GM23338 (cell line): Measurements from ENCODE around the gene SERPINA1. TPM values are rescaled to one million over a fixed set of nuclear protein-coding genes. Genes with fewer than 3 reads are reported as not detected.

Source experiments
- ATAC-seq: fragments of 200-7000 bp; cut with Tn5 transposase; 3 replicates; pipeline ENCODE4 v1.9.1; 2020
- DNase-seq: peaks from one replicate; pipeline ENCODE4 v3.0.0-alpha.2; 2015; ENCODE audit warnings: low spot score
- H2AFZ ChIP-seq: fragments of 200-600 bp; sonication (generic); 2 replicates; pipeline ENCODE4 v1.8.0; 2016; ENCODE audit warnings: antibody characterized with exemption, mild to moderate bottlenecking, moderate library complexity
- H3F3A ChIP-seq: fragments of 200-600 bp; sonication (generic); replicated peaks from 2 replicates; pipeline ENCODE4 v1.8.0; 2017; ENCODE audit warnings: antibody characterized with exemption, mixed run types, low read depth
- H3K27ac ChIP-seq: fragments of 200-600 bp; sonication (generic); 2 replicates; pipeline ENCODE4 v1.6.1; 2016; ENCODE audit warnings: low read depth
- H3K27me3 ChIP-seq: fragments of 200-600 bp; sonication (generic); 2 replicates; pipeline ENCODE4 v1.8.0; 2016; ENCODE audit warnings: mild to moderate bottlenecking, mixed run types, moderate library complexity; ENCODE audit not compliant: insufficient read depth
- H3K36me3 ChIP-seq: fragments of 200-600 bp; sonication (generic); 2 replicates; pipeline ENCODE4 v1.8.0; 2016; ENCODE audit warnings: mild to moderate bottlenecking; ENCODE audit not compliant: insufficient read depth
- H3K4me1 ChIP-seq: fragments of 200-600 bp; sonication (generic); 2 replicates; pipeline ENCODE4 v1.8.0; 2016; ENCODE audit warnings: mild to moderate bottlenecking, moderate library complexity; ENCODE audit not compliant: insufficient read depth
- H3K4me2 ChIP-seq: fragments of 200-600 bp; sonication (generic); 2 replicates; pipeline ENCODE4 v1.7.1; 2017; ENCODE audit warnings: mixed run types
- H3K4me3 ChIP-seq: fragments of 200-600 bp; sonication (generic); 2 replicates; pipeline ENCODE4 v1.6.1; 2016; ENCODE audit warnings: mixed run types
- H3K79me2 ChIP-seq: fragments of 200-600 bp; sonication (generic); replicated peaks from 2 replicates; pipeline ENCODE4 v1.8.0; 2017; ENCODE audit warnings: mild to moderate bottlenecking; ENCODE audit not compliant: insufficient read depth
- H3K9me2 ChIP-seq: fragments of 200-600 bp; sonication (generic); 2 replicates; pipeline ENCODE4 v1.8.0; 2017; ENCODE audit not compliant: insufficient read depth
- H4K20me1 ChIP-seq: fragments of 200-600 bp; sonication (generic); replicated peaks from 2 replicates; pipeline ENCODE4 v1.8.0; 2017; ENCODE audit warnings: mild to moderate bottlenecking; ENCODE audit not compliant: insufficient read depth
- H3K27ac Mint-ChIP-seq: 2 replicates; pipeline ENCODE4 v1.8.0; 2020; ENCODE audit warnings: inconsistent platforms, mild to moderate bottlenecking, moderate library complexity, mixed read lengths
- H3K27me3 Mint-ChIP-seq: 3 replicates; pipeline ENCODE4 v1.8.0; 2022; ENCODE audit warnings: low read depth, mild to moderate bottlenecking, moderate library complexity, mixed read lengths, inconsistent platforms; ENCODE audit not compliant: insufficient read depth, poor library complexity
- H3K36me3 Mint-ChIP-seq: 3 replicates; pipeline ENCODE4 v1.8.0; 2021; ENCODE audit warnings: low read depth, mild to moderate bottlenecking, inconsistent platforms, moderate library complexity, mixed read lengths
- H3K4me1 Mint-ChIP-seq: 3 replicates; pipeline ENCODE4 v1.8.0; 2020; ENCODE audit warnings: mild to moderate bottlenecking, inconsistent platforms, mixed read lengths
- H3K4me3 Mint-ChIP-seq: 3 replicates; pipeline ENCODE4 v1.8.0; 2021; ENCODE audit warnings: moderate library complexity, mild to moderate bottlenecking, inconsistent platforms, mixed read lengths
- H3K9me3 Mint-ChIP-seq: 3 replicates; pipeline ENCODE4 v1.8.0; 2020; ENCODE audit warnings: moderate library complexity, mild to moderate bottlenecking, inconsistent platforms, mixed read lengths
- CREB1 ChIP-seq: fragments of 250-450 bp; sonication (Bioruptor Pico); IDR thresholded peaks from 2 replicates; pipeline ENCODE4 v1.5.0; 2020; ENCODE audit warnings: low read depth, mild to moderate bottlenecking, moderate library complexity
- ETS1 ChIP-seq: IDR thresholded peaks from 2 replicates; pipeline ENCODE4 v1.6.1; 2016; ENCODE audit warnings: antibody characterized with exemption
- EZH2 ChIP-seq: fragments of 200-600 bp; sonication (generic); IDR thresholded peaks from one replicate; pipeline ENCODE4 v1.8.0; 2017; ENCODE audit warnings: antibody characterized with exemption, mild to moderate bottlenecking, low read depth; ENCODE audit not compliant: unreplicated experiment
- EZH2phosphoT487 ChIP-seq: fragments of 200-600 bp; sonication (generic); IDR thresholded peaks from one replicate; pipeline ENCODE4 v1.8.1; 2018; ENCODE audit warnings: antibody characterized with exemption; ENCODE audit not compliant: unreplicated experiment
- JUNB ChIP-seq: IDR thresholded peaks from one replicate; pipeline ENCODE4 v1.6.1; 2016; ENCODE audit warnings: antibody characterized with exemption; ENCODE audit not compliant: unreplicated experiment
- NANOG ChIP-seq: IDR thresholded peaks from 2 replicates; pipeline ENCODE4 v1.6.1; 2016; ENCODE audit warnings: antibody characterized with exemption, borderline replicate concordance
- POLR2AphosphoS5 ChIP-seq: IDR thresholded peaks from 2 replicates; pipeline ENCODE4 v1.6.1; 2016; ENCODE audit warnings: antibody characterized with exemption, low read depth
- REST ChIP-seq: IDR thresholded peaks from one replicate; pipeline ENCODE4 v1.6.1; 2018; ENCODE audit warnings: antibody characterized with exemption; ENCODE audit not compliant: unreplicated experiment
- STAT1 ChIP-seq: IDR thresholded peaks from one replicate; pipeline ENCODE4 v1.6.1; 2016; ENCODE audit warnings: antibody characterized with exemption; ENCODE audit not compliant: unreplicated experiment
- ZNF114 ChIP-seq: fragments of 250-450 bp; sonication (Bioruptor Pico); IDR thresholded peaks from 2 replicates; pipeline ENCODE4 v1.5.0; 2020; ENCODE audit warnings: mild to moderate bottlenecking, moderate library complexity
- ZNF331 ChIP-seq: fragments of 250-450 bp; sonication (Bioruptor Pico); IDR thresholded peaks from 2 replicates; pipeline ENCODE4 v1.5.0; 2020; ENCODE audit warnings: low read depth, mild to moderate bottlenecking, moderate library complexity
- polyA plus RNA-seq: library from polyadenylated mRNA; unstranded; fragments of >200 nt; fragmentation: Nextera tagmentation; extraction: Ambion mirVana; gene quantifications from 2 replicates; pipeline ENCODE4 v1.2.1, GENCODE V29; 2016
- total RNA-seq: library from RNA; depleted of rRNA; stranded (reverse); fragments of >200 nt; shearing (Covaris generic); gene quantifications from 2 replicates; pipeline ENCODE4 v1.2.3, GENCODE V29; 2014

Gene SERPINA1
- total and polyA plus RNA-seq, 2 experiments from 2014 or later: not detected

DNA sequence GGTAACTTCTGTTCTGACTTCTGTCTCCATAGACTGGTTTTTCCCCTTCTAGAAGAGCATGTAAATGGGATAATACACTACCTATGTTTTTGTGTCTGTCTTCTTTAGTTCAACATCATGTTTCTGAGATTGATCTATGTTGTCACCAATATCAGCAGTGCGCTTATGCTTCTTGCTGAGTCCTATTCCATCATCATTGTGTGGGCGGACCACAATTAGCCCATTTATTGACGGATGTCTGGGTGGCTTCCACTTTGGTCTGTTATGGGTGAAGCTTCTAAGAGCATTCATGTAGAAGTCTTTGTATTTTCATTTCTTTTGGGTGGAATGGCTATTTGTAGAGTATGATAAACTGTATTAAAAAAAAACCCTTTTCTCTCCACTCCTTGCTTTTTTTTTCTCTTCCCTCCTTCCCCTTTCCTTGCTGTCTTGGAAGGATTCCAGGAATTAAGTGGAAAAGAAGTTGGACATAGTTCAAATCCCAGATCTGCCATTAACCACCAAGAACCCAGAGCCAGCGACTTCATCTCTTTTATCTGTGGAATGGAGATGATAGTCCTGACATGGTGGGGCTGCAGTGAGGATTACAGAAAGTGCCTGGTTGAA, 7.0 kb upstream of the SERPINA1 start:
- peaks cover 20% of the 10 kb centered on the region for H3K4me1 ChIP-seq
- no peak overlapping the region for H3K27ac ChIP-seq
- H3K36me3 ChIP-seq: no peaks in the 10 kb centered on the region
- no peak overlapping the region for H3K4me2 ChIP-seq
- 0 out of 2 replicates have a peak, but pooled peaks cover 3% of the 10 kb centered on the region for H3F3A ChIP-seq
- H3K9me3 Mint-ChIP-seq: no peaks in the 10 kb centered on the region
- H3K9me2 ChIP-seq: no peaks in the 10 kb centered on the region
- DNase-seq: no peak
- H3K4me3 Mint-ChIP-seq: no peak overlapping the region
- H3K4me3 ChIP-seq: no peak overlapping the region
- H3K27me3 Mint-ChIP-seq: peaks cover 7% of the 10 kb centered on the region
- H3K27me3 ChIP-seq: no peaks in the 10 kb centered on the region
- H3K4me1 Mint-ChIP-seq: peaks cover 57% of the 10 kb centered on the region
- no peak overlapping the region for H3K27ac Mint-ChIP-seq
- no peak for ATAC-seq
- no peak overlapping the region; the same call in 1 of the 2 replicates for H2AFZ ChIP-seq
- H4K20me1 ChIP-seq: no peaks in the 10 kb centered on the region
- no peaks in the 10 kb centered on the region for H3K79me2 ChIP-seq
- TF ChIP-seq EZH2phosphoT487: no peak
- TF ChIP-seq POLR2AphosphoS5: no peak
- TF ChIP-seq NANOG: no peak
- TF ChIP-seq EZH2: no peak
- no peak for TF ChIP-seq ZNF114 (CRISPR knock-in tag)
- H3K36me3 Mint-ChIP-seq: no peaks in the 10 kb centered on the region

- H3K4me3 Mint-ChIP-seq: no peak overlapping the region
- no peaks in the 10 kb centered on the region; the same call in 2 of the 3 replicates for H3K9me3 Mint-ChIP-seq
- Histone ChIP-seq H3F3A (0 out of 2 replicates have a peak, but pooled peaks cover 3% of the 10 kb centered on the region), H4K20me1 (no peaks in the 10 kb centered on the region), H3K4me1 (peaks cover 21% of the 10 kb centered on the region), H3K79me2 (no peaks in the 10 kb centered on the region), H3K9me2 (no peaks in the 10 kb centered on the region), H3K36me3 (no peaks in the 10 kb centered on the region), H3K27ac (no peak overlapping the region), H3K27me3 (no peaks in the 10 kb centered on the region), H3K4me2 (no peak overlapping the region), H2AFZ (peak overlapping the region; percentile 32; the same call in 1 of the 2 replicates), H3K4me3 (no peak overlapping the region)
- no peaks in the 10 kb centered on the region for H3K36me3 Mint-ChIP-seq
- ATAC-seq: no peak
- no peak overlapping the region for H3K27ac Mint-ChIP-seq
- peaks cover 12% of the 10 kb centered on the region for H3K27me3 Mint-ChIP-seq
- H3K4me1 Mint-ChIP-seq: peaks cover 58% of the 10 kb centered on the region
- DNase-seq: no peak
- TF ChIP-seq ETS1: no peak
- TF ChIP-seq ZNF114 (CRISPR knock-in tag): no peak
- TF ChIP-seq ZNF331 (CRISPR knock-in tag): no peak
- TF ChIP-seq REST: no peak
- no peak for TF ChIP-seq CREB1 (CRISPR knock-in tag)
- no peak for TF ChIP-seq EZH2
- TF ChIP-seq JUNB: no peak
- no peak for TF ChIP-seq STAT1
- no peak for TF ChIP-seq EZH2phosphoT487
- no peak for TF ChIP-seq POLR2AphosphoS5
Measured at GRCh38 chr14:94394581-94395207, 6.3 kb upstream of the SERPINA1 start.
